Right lobe of liver (tissue), 4 donors: ENCODE results near the gene ANKRD11.

ENCODE experiments used
- CTCF ChIP-seq, 4 donors: fragments of 200-600 bp in 3 of 4; fragments of 450-650 bp in 1 of 4; IDR thresholded peaks; one replicate each; pipeline versions ENCODE4 v1.5.1 to v1.8.0; 2016 to 2022; ENCODE audit warnings: antibody characterized with exemption in 4 of 4, mild to moderate bottlenecking in 2 of 4
- POLR2A ChIP-seq: fragments of 450-650 bp; IDR thresholded peaks from one replicate; pipeline ENCODE4 v1.6.1; 2017; ENCODE audit warnings: antibody characterized with exemption, mild to moderate bottlenecking
- donor health status: DM: no; HTN: no; CAD: no.
- donor health status: DM: no; HTN: no; CAD: no.
- donor health status: DM: no; HTN: yes; CAD: no.

GRCh38 chr16:89230255-89230654, 260.1 kb downstream of the ANKRD11 start:
- TF ChIP-seq CTCF (IDR thresholded peaks at IDR 0.05) (no peak), POLR2A (no peak)
